Activated CD4-positive, alpha-beta memory T cell treated with anti-CD3 and anti-CD28 coated beads for 36 hours (primary cell): ENCODE measurements around the gene DDX18. TPM values are rescaled to one million over a fixed set of nuclear protein-coding genes. Genes with fewer than 3 reads are reported as not detected.
"Not testable (repeated sequence)": the region's sequence is repeated elsewhere in the genome, so short reads cannot be mapped to it uniquely, and the experiment has no call there.

ENCODE experiments used
- CTCF ChIA-PET: fragments of 350-600 bp; sonication (Branson Sonifier 250); formaldehyde crosslinking; loops from one replicate; lab custom pipeline; 2021; ENCODE audit warnings: antibody characterized with exemption, inconsistent platforms; lab: Charles Lee
- POLR2A ChIA-PET: fragments of 350-600 bp; sonication (Branson Sonifier 250); formaldehyde crosslinking; loops from one replicate; lab custom pipeline; 2021; ENCODE audit warnings: antibody characterized with exemption; lab: Charles Lee
- DNase-seq: peaks from one replicate; pipeline ENCODE4 v3.0.0-alpha.2; 2020
- H3K27ac Mint-ChIP-seq: one replicate; pipeline ENCODE4 v1.8.0; 2021; ENCODE audit warnings: mixed read lengths
- H3K27me3 Mint-ChIP-seq: one replicate; pipeline ENCODE4 v1.8.0; 2021; ENCODE audit warnings: mixed read lengths
- H3K36me3 Mint-ChIP-seq: one replicate; pipeline ENCODE4 v1.8.0; 2021; ENCODE audit warnings: mixed read lengths
- H3K4me1 Mint-ChIP-seq: one replicate; pipeline ENCODE4 v1.8.0; 2021; ENCODE audit warnings: low read depth, mixed read lengths
- H3K4me3 Mint-ChIP-seq: one replicate; pipeline ENCODE4 v1.8.0; 2021; ENCODE audit warnings: mild to moderate bottlenecking, mixed read lengths
- H3K9me3 Mint-ChIP-seq: one replicate; pipeline ENCODE4 v1.8.0; 2021; ENCODE audit warnings: mixed read lengths
- intact Hi-C: fragments of 100-400 bp; cut with micrococcal nuclease; formaldehyde crosslinking; loops from one replicate; pipeline ENCODE4 v1.15.1; 2023
- total RNA-seq, 2 experiments: library from RNA; stranded (reverse); gene quantifications; one replicate each; pipeline ENCODE4 v1.2.3, GENCODE V29; 2021

The DDX18 gene
- total RNA-seq, 2 experiments from 2014 or later, result 118 to 124 TPM

DNA sequence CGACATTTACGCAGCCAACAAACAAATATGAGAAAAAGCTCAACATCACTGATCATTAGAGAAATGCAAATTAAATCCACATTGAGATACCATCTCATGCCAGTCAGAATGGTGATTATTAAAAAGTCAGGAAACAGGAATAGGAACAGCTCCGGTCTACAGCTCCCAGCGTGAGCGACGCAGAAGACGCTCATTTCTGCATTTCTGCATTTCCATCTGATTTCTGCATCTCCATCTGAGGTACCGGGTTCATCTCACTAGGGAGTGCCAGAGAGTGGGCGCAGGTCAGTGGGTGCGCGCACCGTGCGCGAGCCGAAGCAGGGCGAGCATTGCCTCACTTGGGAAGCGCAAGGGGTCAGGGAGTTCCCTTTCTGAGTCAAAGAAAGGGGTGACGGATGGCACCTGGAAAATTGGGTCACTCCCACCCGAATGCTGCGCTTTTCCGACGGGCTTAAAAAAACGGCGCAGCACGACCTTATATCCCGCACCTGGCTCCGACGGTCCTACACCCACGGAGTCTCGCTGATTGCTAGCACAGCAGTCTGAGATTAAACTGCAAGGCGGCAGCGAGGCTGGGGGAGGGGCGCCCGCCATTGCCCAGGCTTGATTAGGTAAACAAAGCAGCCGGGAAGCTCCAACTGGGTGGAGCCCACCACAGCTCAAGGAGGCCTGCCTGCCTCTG is 10.7 kb upstream of the DDX18 start:
- intact Hi-C loops, H3K36me3 Mint-ChIP-seq, H3K4me1 Mint-ChIP-seq, POLR2A ChIA-PET, H3K9me3 Mint-ChIP-seq, H3K27ac Mint-ChIP-seq, DNase-seq: not testable (repeated sequence)
- Mint-ChIP-seq H3K27me3 (peaks cover 27% of the 10 kb centered on the region), H3K4me3 (peak overlapping the region; percentile 52)
- CTCF ChIA-PET, result interaction anchor here (1.0 to 1.5 kb wide), 2 partner anchors 10 to 18 kb away, joined by 3 to 4 read pairs; no protein-coding TSS in a partner anchor

DNA sequence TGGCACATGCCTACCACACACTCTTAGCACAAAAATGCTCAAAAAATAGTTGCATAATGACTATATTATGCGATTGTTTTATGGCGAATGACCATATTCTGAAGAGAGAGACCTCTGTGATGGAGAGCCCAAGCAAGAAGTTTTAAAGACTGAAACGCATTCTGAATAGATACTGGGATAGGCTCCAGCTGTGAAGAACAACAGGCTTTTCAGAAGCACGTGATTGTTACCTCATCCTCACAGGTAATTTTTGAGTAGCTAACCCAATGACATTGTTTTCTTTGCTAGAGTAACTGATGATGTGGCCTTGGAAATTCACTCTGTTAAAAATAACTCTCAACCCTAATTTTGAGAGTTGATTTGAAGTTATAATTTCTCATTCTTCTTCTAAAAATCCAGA is 2.0 kb upstream of the DDX18 start:
- CTCF ChIA-PET, result interaction anchor here (2.8 to 3.3 kb wide), 2 partner anchors 12 to 191 kb away, joined by 13 to 61 read pairs; no protein-coding TSS in a partner anchor
- Mint-ChIP-seq H3K27ac (no peak overlapping the region), H3K9me3 (no peaks in the 10 kb centered on the region), H3K4me1 (peaks cover 14% of the 10 kb centered on the region), H3K36me3 (peaks cover 14% of the 10 kb centered on the region), H3K27me3 (no peaks in the 10 kb centered on the region), H3K4me3 (no peak overlapping the region)
- intact Hi-C loops, result loop anchor here (5.0 to 10.0 kb wide), 2 partner anchors 502 to 1555 kb away; partner anchors contain the start of genes C2orf76 and DBI
- POLR2A ChIA-PET, result no interaction called here
- no peak for DNase-seq

DNA sequence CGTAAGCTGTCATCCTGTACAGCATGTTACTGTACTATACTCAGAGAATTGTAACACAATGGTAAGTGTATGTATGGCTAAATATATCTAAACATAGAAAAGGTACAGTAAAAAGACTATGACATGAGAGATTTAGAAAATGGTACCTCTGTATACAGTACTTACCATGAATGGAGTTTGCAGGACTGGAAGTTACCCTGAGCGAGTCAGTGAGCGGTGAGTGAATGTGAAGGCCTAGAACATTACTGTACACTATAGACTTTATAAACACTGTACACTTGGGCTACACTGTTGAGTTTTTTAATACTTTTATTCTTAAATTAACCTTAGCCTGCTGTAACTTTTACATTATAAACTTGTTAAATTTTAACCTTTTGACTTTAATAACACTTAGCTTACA is 1.5 kb downstream of the DDX18 start:
- intact Hi-C loops, result loop anchor here (10.0 kb wide), 1 partner anchor 499 kb away; no protein-coding TSS in a partner anchor
- peaks cover 44% of the 10 kb centered on the region for H3K4me1 Mint-ChIP-seq
- CTCF ChIA-PET, result interaction anchor here (0.9 kb wide), 1 partner anchor 187 kb away, joined by 3 read pairs; no protein-coding TSS in a partner anchor
- POLR2A ChIA-PET, result no interaction called here
- H3K27ac Mint-ChIP-seq, result peak overlapping the region; percentile 95
- peak overlapping the region; percentile 92 for H3K4me3 Mint-ChIP-seq
- H3K36me3 Mint-ChIP-seq, result peaks cover 47% of the 10 kb centered on the region
- DNase-seq, result peak; percentile 41
- H3K9me3 Mint-ChIP-seq, result no peaks in the 10 kb centered on the region
- no peaks in the 10 kb centered on the region for H3K27me3 Mint-ChIP-seq

- DNase-seq, result no peak
- ChIA-PET CTCF (no interaction called here), POLR2A (no interaction called here)
- Mint-ChIP-seq H3K9me3 (no peaks in the 10 kb centered on the region), H3K27me3 (no peaks in the 10 kb centered on the region), H3K27ac (peak overlapping the region; percentile 15), H3K36me3 (peaks cover 72% of the 10 kb centered on the region), H3K4me3 (no peak overlapping the region), H3K4me1 (peaks cover 44% of the 10 kb centered on the region)
- intact Hi-C loops, result loop anchor here (10.0 kb wide), 1 partner anchor 496 kb away; no protein-coding TSS in a partner anchor
Measured at GRCh38 chr2:117818921-117819320, 4.4 kb downstream of the DDX18 start.

GRCh38 chr2:117820444-117820843 is 6.0 kb downstream of the DDX18 start:
- no peaks in the 10 kb centered on the region for H3K27me3 Mint-ChIP-seq
- no peak overlapping the region for H3K4me3 Mint-ChIP-seq
- H3K4me1 Mint-ChIP-seq, result peaks cover 44% of the 10 kb centered on the region
- H3K27ac Mint-ChIP-seq, result peak overlapping the region; percentile 76
- CTCF ChIA-PET, result no interaction called here
- no peaks in the 10 kb centered on the region for H3K9me3 Mint-ChIP-seq
- H3K36me3 Mint-ChIP-seq, result peaks cover 80% of the 10 kb centered on the region
- POLR2A ChIA-PET, result no interaction called here
- intact Hi-C loops, result no loop called here
- DNase-seq, result peak; percentile 58

DNA sequence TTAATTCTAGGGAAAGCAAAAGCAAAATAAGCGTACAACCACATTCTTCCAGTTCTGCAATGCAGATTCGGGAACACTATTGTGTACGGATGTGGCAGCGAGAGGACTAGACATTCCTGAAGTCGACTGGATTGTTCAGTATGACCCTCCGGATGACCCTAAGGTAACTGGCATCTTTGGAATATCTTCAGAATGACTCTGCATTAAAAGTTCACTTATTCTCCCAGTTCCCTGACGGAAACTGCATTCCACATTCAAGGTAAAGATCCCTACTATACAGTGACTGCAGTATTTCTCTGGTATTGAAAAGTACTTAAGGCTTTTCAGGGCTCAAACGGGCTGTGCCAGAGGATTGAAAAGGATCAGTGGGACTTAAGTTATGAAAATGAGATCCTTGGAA is 10.9 kb downstream of the DDX18 start:
- no peak for DNase-seq
- Mint-ChIP-seq H3K9me3 (no peaks in the 10 kb centered on the region), H3K36me3 (peaks cover 90% of the 10 kb centered on the region), H3K27me3 (no peaks in the 10 kb centered on the region), H3K27ac (no peak overlapping the region), H3K4me1 (peaks cover 1% of the 10 kb centered on the region), H3K4me3 (no peak overlapping the region)
- intact Hi-C loops, result no loop called here
- ChIA-PET CTCF (interaction anchor here (1.0 kb wide), 1 partner anchor 11 kb away, joined by 4 read pairs; the partner anchor contains the start of gene DDX18), POLR2A (no interaction called here)

DNA sequence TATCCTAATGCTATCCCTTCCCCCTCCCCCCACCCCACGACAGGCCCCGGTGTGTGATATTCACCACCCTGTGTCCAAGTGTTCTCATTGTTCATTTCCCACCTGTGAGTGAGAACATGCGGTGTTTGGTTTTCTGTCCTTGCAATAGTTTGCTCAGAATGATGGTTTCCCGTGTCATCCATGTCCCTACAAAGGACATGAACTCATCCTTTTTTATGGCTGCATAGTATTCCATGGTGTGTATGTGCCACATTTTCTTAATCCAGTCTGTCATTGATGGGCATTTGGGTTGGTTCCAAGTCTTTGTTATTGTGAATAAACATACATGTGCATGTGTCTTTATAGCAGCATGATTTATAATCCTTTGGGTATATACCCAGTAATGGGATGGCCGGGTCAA is 13.0 kb downstream of the DDX18 start:
- H3K9me3 Mint-ChIP-seq, CTCF ChIA-PET, DNase-seq, H3K4me3 Mint-ChIP-seq, intact Hi-C loops, H3K27me3 Mint-ChIP-seq, H3K4me1 Mint-ChIP-seq, H3K27ac Mint-ChIP-seq: not testable (repeated sequence)
- POLR2A ChIA-PET, result interaction anchor here (0.6 kb wide), 1 partner anchor 13 kb away, joined by 3 read pairs; the partner anchor contains the start of gene DDX18
- H3K36me3 Mint-ChIP-seq, result peaks cover 77% of the 10 kb centered on the region

DNA sequence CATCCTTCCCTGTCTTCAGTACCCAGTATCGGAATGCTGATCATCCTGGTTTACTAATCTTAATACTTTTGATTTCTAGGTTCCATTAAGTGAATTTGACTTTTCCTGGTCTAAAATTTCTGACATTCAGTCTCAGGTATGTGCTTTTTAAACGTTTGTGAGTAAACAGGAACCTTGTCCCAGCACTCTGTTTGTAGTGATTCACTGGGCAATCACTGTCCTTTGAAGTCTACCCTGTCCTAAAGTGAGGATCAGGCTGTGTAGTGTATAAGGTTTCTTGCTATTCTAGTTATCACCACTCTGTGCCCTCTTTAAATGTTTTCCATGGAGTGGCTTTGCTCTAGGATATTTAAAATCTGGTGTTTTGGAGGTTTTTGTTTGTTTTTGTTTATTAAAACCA is 14.4 kb downstream of the DDX18 start:
- no peak overlapping the region for H3K4me3 Mint-ChIP-seq
- no peaks in the 10 kb centered on the region for H3K4me1 Mint-ChIP-seq
- no peaks in the 10 kb centered on the region for H3K27me3 Mint-ChIP-seq
- intact Hi-C loops, result no loop called here
- POLR2A ChIA-PET, result no interaction called here
- H3K27ac Mint-ChIP-seq, result no peak overlapping the region
- DNase-seq, result no peak
- H3K9me3 Mint-ChIP-seq, result no peaks in the 10 kb centered on the region
- CTCF ChIA-PET, result no interaction called here
- peaks cover 76% of the 10 kb centered on the region for H3K36me3 Mint-ChIP-seq

DNA sequence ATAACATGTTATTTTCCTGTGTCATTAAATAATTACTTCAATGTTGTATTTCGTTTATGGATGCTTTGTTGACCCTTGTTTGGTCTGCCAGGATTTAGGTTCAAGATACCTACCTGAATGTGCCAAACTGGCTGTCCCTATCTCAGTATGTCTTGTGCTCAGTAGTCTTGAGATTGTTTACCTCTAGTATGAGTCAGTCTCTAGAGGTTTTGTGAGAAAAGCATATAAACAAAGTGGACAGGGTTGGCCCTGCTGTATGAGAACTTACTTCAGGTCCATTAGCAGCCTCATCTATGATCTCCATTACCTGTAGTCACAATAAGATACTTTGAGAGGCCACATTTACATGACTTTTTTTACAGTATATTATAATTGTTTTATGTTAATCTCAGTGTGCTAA is 17.8 kb downstream of the DDX18 start:
- ChIA-PET CTCF (interaction anchor here (1.7 kb wide), 1 partner anchor 18 kb away, joined by 6 read pairs; the partner anchor contains the start of gene DDX18), POLR2A (no interaction called here)
- no peaks in the 10 kb centered on the region for H3K9me3 Mint-ChIP-seq
- no peaks in the 10 kb centered on the region for H3K27me3 Mint-ChIP-seq
- peaks cover 53% of the 10 kb centered on the region for H3K36me3 Mint-ChIP-seq
- H3K27ac Mint-ChIP-seq, result no peak overlapping the region
- no peak overlapping the region for H3K4me3 Mint-ChIP-seq
- intact Hi-C loops, result no loop called here
- no peak for DNase-seq
- H3K4me1 Mint-ChIP-seq, result peaks cover 13% of the 10 kb centered on the region

GRCh38 chr2:117832905-117833613 is 18.6 kb downstream of the DDX18 start:
- Mint-ChIP-seq H3K27ac (no peak overlapping the region), H3K36me3 (peaks cover 52% of the 10 kb centered on the region), H3K9me3 (no peaks in the 10 kb centered on the region), H3K4me1 (peaks cover 13% of the 10 kb centered on the region), H3K27me3 (no peaks in the 10 kb centered on the region), H3K4me3 (no peak overlapping the region)
- POLR2A ChIA-PET, result interaction anchor here (1.3 kb wide), 1 partner anchor 19 kb away, joined by 4 read pairs; the partner anchor contains the start of gene DDX18
- intact Hi-C loops, result no loop called here
- CTCF ChIA-PET, result interaction anchor here (0.6 to 2.9 kb wide), 2 partner anchors 19 to 21 kb away, joined by 5 to 17 read pairs; partner anchors contain the start of gene DDX18
- DNase-seq, result peak; percentile 24

DNA sequence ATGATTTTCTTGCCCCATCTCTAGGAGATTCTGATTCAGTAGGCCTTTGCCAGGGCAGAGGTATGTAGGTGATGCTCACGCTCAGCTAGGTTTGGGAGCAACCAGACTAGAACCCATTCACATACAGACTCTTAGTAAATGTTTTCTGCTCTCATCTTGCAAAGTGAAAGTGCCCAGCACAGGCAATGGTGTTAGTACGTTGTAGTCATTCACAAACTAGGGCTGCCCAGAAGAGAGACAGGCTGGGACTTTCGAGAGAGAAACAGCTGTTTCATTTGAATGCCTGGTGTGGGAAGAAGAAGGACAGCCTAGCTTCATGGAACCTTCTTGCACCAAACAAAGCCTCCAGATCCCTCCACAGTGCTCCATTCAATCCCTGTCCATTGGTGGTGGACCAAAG is 19.4 kb downstream of the DDX18 start:
- H3K4me3 Mint-ChIP-seq, result no peak overlapping the region
- no peak overlapping the region for H3K27ac Mint-ChIP-seq
- ChIA-PET CTCF (interaction anchor here (2.9 to 3.4 kb wide), 2 partner anchors 19 to 169 kb away, joined by 17 read pairs; partner anchors contain the start of gene DDX18), POLR2A (interaction anchor here (1.3 kb wide), 1 partner anchor 20 kb away, joined by 4 read pairs; the partner anchor contains the start of gene DDX18)
- no peaks in the 10 kb centered on the region for H3K27me3 Mint-ChIP-seq
- peaks cover 47% of the 10 kb centered on the region for H3K36me3 Mint-ChIP-seq
- H3K9me3 Mint-ChIP-seq, result no peaks in the 10 kb centered on the region
- DNase-seq, result no peak
- intact Hi-C loops, result no loop called here
- H3K4me1 Mint-ChIP-seq, result peaks cover 13% of the 10 kb centered on the region

GRCh38 chr2:117834992-117835391 is 20.5 kb downstream of the DDX18 start:
- peaks cover 13% of the 10 kb centered on the region for H3K4me1 Mint-ChIP-seq
- ChIA-PET CTCF (interaction anchor here (2.9 to 3.4 kb wide), 2 partner anchors 21 to 168 kb away, joined by 17 read pairs; partner anchors contain the start of gene DDX18), POLR2A (no interaction called here)
- H3K4me3 Mint-ChIP-seq, result no peak overlapping the region
- intact Hi-C loops, result loop anchor here (5.0 kb wide), 1 partner anchor 167 kb away; no protein-coding TSS in a partner anchor
- H3K27me3 Mint-ChIP-seq, result no peaks in the 10 kb centered on the region
- H3K36me3 Mint-ChIP-seq, result peaks cover 37% of the 10 kb centered on the region
- H3K9me3 Mint-ChIP-seq, result no peaks in the 10 kb centered on the region
- H3K27ac Mint-ChIP-seq, result no peak overlapping the region
- no peak for DNase-seq
